NB4 (cell line): Measurements from ENCODE around the gene TRDMT1.

Source experiments
- MYC ChIP-seq: IDR thresholded peaks from 2 replicates; pipeline ENCODE4 v1.6.1; 2011; ENCODE audit warnings: low read depth, low read length
- POLR2A ChIP-seq: IDR thresholded peaks from 2 replicates; pipeline ENCODE4 v1.6.1; 2011; ENCODE audit warnings: mild to moderate bottlenecking; ENCODE audit not compliant: insufficient read length; ENCODE audit errors: extremely low read depth
- TF ChIP-seq, protein P1 (sequence below): IDR thresholded peaks from one replicate; pipeline ENCODE4 v1.5.1; 2012; ENCODE audit warnings: low read depth, low read length
- TF ChIP-seq, protein P2 (sequence below): IDR thresholded peaks from 2 replicates; pipeline ENCODE4 v1.6.1; 2011; ENCODE audit warnings: low read depth, low read length

DNA sequence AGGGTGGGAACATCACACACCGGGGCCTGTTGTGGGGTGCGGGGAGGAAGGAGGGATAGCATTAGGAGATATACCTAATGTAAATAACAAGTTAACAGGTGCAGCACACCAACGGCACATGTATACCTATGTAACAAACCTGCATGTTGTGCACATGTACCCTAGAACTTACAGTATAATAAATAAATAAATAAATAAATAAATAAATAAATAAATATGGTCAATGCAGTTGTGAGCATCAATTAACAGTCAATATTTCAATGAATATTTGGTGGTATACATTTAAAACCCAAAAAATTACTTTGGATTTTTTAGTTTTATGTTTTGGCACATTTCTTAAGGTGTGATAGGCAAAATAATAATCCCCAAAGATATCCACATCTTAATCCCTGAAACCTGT lies 15.6 kb downstream of the TRDMT1 start:
- TF ChIP-seq, protein P1, sequence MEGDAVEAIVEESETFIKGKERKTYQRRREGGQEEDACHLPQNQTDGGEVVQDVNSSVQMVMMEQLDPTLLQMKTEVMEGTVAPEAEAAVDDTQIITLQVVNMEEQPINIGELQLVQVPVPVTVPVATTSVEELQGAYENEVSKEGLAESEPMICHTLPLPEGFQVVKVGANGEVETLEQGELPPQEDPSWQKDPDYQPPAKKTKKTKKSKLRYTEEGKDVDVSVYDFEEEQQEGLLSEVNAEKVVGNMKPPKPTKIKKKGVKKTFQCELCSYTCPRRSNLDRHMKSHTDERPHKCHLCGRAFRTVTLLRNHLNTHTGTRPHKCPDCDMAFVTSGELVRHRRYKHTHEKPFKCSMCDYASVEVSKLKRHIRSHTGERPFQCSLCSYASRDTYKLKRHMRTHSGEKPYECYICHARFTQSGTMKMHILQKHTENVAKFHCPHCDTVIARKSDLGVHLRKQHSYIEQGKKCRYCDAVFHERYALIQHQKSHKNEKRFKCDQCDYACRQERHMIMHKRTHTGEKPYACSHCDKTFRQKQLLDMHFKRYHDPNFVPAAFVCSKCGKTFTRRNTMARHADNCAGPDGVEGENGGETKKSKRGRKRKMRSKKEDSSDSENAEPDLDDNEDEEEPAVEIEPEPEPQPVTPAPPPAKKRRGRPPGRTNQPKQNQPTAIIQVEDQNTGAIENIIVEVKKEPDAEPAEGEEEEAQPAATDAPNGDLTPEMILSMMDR = no peak
- TF ChIP-seq POLR2A = no peak
- no peak for TF ChIP-seq MYC
- TF ChIP-seq, protein P2, sequence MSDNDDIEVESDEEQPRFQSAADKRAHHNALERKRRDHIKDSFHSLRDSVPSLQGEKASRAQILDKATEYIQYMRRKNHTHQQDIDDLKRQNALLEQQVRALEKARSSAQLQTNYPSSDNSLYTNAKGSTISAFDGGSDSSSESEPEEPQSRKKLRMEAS = no peak
